HL-60 (cell line): ENCODE results near the gene PRKACB.
A peak's percentile ranks its signal among the peaks of the same experiment; 100 is the strongest.

Experiments
- DNase-seq, 2 experiments: peaks; one replicate each; pipeline ENCODE4 v3.0.0-alpha.2; 2010 to 2020; ENCODE audit warnings: low read depth in 1 of 2, low spot score in 1 of 2
- H3K27ac ChIP-seq: fragments of 250-450 bp; sonication (Bioruptor Pico); replicated peaks from 2 replicates; pipeline ENCODE4 v1.5.1; 2020; ENCODE audit warnings: mild to moderate bottlenecking, moderate library complexity
- H3K27me3 ChIP-seq: fragments of 250-450 bp; sonication (Bioruptor Pico); 2 replicates; pipeline ENCODE4 v1.5.1; 2021; ENCODE audit warnings: mild to moderate bottlenecking, moderate library complexity; ENCODE audit not compliant: insufficient read depth, poor library complexity, severe bottlenecking
- H3K4me3 ChIP-seq: replicated peaks from 2 replicates; pipeline ENCODE4 v1.5.1; 2011; ENCODE audit warnings: mild to moderate bottlenecking, control low read depth, low read length; ENCODE audit not compliant: insufficient read depth
- GABPA ChIP-seq: IDR thresholded peaks from 2 replicates; pipeline ENCODE4 v1.6.1; 2012; ENCODE audit warnings: low read depth
- POLR2AphosphoS5 ChIP-seq: IDR thresholded peaks from 2 replicates; pipeline ENCODE4 v1.6.1; 2012; ENCODE audit warnings: low read depth
- SPI1 ChIP-seq: IDR thresholded peaks from 2 replicates; pipeline ENCODE4 v1.6.1; 2012; ENCODE audit warnings: low read depth, mild to moderate bottlenecking, borderline replicate concordance
- long read RNA-seq: library from polyadenylated mRNA; unstranded; transcript quantifications from one replicate; pipeline ENCODE4 v2.0.0, GENCODE V29; 2020
- TF ChIP-seq, protein P1 (sequence below): IDR thresholded peaks from 2 replicates; pipeline ENCODE4 v1.6.1; 2012; ENCODE audit warnings: low read depth; ENCODE audit not compliant: insufficient replicate concordance
- TF ChIP-seq, protein P2 (sequence below): IDR thresholded peaks from one replicate; pipeline ENCODE4 v1.5.1; 2011; ENCODE audit warnings: low read length, control low read depth, inconsistent platforms; ENCODE audit not compliant: insufficient read depth

PRKACB gene
- long read RNA-seq, full-length matches to known transcripts = 41 of 91 reads
- long read RNA-seq, partial matches to known transcripts = 5 of 91 reads
- long read RNA-seq, other reads (novel, unspliced or antisense) = 45 of 91 reads

DNA sequence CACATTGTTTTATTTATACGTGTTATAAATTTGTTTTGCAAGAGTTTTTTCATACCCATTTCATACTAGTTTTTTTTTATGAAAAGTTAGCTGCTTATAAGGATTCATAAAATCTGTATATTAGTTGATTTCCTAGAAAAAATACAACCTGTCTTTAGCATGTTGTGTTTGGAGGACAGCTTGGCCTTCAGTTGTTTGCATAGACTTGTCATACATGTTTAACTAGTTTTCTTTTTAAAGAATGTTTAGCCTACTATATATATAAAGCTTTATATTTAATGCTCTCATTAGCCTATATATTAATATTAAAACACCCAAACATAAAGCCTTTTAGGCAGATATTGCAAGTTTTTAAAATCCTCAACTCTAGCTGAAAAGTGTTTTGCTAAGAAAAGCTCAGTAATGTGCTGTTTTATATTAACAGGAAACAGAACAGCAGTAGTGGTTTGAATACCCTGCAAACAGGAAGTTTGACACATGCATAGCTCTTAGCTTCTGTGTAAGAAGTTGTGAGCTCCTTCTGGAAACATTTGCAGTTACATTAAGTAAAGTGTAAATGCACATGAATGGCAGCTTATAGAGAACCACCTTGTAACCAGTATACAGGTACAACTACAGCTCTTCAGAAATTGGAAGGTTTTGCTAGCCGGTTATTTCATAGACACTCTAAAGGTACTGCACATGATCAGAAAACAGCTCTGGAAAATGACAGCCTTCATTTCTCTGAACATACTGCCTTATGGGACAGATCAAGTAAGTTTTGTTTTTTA lies at the start of gene PRKACB:
PRKACB (plus strand) TSS at position 476 of the 770 bp plus-strand sequence; CDS start at position 567, 91 bp downstream.
- peak in 1 of 2 experiments; percentile 69 for DNase-seq
- TF ChIP-seq, protein P1, sequence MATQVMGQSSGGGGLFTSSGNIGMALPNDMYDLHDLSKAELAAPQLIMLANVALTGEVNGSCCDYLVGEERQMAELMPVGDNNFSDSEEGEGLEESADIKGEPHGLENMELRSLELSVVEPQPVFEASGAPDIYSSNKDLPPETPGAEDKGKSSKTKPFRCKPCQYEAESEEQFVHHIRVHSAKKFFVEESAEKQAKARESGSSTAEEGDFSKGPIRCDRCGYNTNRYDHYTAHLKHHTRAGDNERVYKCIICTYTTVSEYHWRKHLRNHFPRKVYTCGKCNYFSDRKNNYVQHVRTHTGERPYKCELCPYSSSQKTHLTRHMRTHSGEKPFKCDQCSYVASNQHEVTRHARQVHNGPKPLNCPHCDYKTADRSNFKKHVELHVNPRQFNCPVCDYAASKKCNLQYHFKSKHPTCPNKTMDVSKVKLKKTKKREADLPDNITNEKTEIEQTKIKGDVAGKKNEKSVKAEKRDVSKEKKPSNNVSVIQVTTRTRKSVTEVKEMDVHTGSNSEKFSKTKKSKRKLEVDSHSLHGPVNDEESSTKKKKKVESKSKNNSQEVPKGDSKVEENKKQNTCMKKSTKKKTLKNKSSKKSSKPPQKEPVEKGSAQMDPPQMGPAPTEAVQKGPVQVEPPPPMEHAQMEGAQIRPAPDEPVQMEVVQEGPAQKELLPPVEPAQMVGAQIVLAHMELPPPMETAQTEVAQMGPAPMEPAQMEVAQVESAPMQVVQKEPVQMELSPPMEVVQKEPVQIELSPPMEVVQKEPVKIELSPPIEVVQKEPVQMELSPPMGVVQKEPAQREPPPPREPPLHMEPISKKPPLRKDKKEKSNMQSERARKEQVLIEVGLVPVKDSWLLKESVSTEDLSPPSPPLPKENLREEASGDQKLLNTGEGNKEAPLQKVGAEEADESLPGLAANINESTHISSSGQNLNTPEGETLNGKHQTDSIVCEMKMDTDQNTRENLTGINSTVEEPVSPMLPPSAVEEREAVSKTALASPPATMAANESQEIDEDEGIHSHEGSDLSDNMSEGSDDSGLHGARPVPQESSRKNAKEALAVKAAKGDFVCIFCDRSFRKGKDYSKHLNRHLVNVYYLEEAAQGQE = no peak
- peak; percentile 60; the same call in 1 of the 2 replicates for TF ChIP-seq POLR2AphosphoS5
- H3K4me3 ChIP-seq = peak within 1 kb of the TSS; percentile 39
- no peaks in the 10 kb centered on the region for H3K27me3 ChIP-seq
- peak within 1 kb of the TSS; percentile 88 for H3K27ac ChIP-seq

DNA sequence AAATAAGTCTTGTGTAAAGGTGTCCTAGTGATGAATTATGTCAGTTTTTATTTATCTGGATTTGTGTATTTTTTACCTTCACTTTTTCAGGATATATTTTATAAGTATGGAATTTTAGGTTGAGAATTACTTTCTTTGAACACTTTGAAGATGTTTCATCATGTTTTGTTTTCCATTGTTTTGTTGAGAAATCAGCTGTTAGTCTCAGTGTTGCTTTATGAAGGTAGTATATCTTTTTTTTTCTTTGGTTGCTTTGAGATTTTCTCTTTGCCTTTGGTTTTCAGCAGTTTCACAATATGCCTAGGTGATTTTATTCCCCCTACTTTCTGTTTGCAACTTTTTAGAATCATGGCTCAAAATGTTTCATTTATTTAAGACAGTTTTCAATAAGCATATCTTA lies 48.8 kb upstream of the PRKACB start:
- Histone ChIP-seq H3K27me3 (peaks cover 6% of the 10 kb centered on the region), H3K4me3 (no peak overlapping the region), H3K27ac (no peak overlapping the region)
- no peak for DNase-seq
- TF ChIP-seq GABPA (no peak), SPI1 (no peak), POLR2AphosphoS5 (no peak)
- TF ChIP-seq, protein P2, sequence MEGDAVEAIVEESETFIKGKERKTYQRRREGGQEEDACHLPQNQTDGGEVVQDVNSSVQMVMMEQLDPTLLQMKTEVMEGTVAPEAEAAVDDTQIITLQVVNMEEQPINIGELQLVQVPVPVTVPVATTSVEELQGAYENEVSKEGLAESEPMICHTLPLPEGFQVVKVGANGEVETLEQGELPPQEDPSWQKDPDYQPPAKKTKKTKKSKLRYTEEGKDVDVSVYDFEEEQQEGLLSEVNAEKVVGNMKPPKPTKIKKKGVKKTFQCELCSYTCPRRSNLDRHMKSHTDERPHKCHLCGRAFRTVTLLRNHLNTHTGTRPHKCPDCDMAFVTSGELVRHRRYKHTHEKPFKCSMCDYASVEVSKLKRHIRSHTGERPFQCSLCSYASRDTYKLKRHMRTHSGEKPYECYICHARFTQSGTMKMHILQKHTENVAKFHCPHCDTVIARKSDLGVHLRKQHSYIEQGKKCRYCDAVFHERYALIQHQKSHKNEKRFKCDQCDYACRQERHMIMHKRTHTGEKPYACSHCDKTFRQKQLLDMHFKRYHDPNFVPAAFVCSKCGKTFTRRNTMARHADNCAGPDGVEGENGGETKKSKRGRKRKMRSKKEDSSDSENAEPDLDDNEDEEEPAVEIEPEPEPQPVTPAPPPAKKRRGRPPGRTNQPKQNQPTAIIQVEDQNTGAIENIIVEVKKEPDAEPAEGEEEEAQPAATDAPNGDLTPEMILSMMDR = no peak
- TF ChIP-seq, protein P1 = no peak

DNA sequence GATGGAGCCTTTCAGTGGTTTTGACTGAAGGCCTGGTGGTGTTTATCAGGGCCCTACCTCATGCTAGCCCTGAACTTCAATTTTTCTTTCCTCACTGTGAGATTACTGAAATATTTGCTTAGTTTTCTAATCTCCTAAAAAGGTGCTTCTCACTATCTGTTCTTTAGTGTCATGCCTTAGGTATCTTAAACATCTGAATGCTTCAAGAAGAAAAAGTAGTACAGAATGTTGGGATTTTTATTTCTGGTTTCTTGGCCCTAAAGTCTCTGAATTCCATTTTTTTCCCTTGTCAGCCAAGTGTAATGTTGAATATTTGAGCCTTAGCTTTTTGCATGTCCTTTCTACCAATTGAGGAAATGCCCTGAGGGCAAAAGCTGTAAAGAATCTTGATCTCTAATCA lies 47.9 kb upstream of the PRKACB start:
- Histone ChIP-seq H3K27ac (no peak overlapping the region), H3K4me3 (no peak overlapping the region), H3K27me3 (peaks cover 3% of the 10 kb centered on the region)
- no peak for DNase-seq
- TF ChIP-seq, protein P1 = no peak
- TF ChIP-seq, protein P2 = no peak
